ENCODE data around the gene GALNT14. TPM values are rescaled to one million over a fixed set of nuclear protein-coding genes. Genes with fewer than 3 reads are reported as not detected.

The GALNT14 gene
- total and polyA plus RNA-seq, 9 of the 15 experiments (the other 6 are each of a cell fraction or from before 2014, with no cell fraction given), result 0.11 TPM; not detected in 8

- Histone ChIP-seq H3K27ac (ENCODE audit: extremely low read depth, low read depth, low read length) (no peak overlapping the region), H3K4me1 (replicated peaks in 1 of 2; ENCODE audit: control insufficient read depth in 2 of 2, insufficient read depth in 2 of 2, low read length in 2 of 2) (no peaks in the 10 kb centered on the region), H2AFZ (ENCODE audit: low read depth, low read length) (no peak overlapping the region), H4K20me1 (replicated peaks; ENCODE audit: control insufficient read depth, insufficient read depth, low read length) (no peaks in the 10 kb centered on the region), H3K27me3 (ENCODE audit: control insufficient read depth in 2 of 2, insufficient read depth in 2 of 2, low read length in 2 of 2) (peaks cover 0 to 17% of the 10 kb centered on the region in 2 experiments; a peak in 3 of 5 replicates), H3K36me3 (ENCODE audit: control insufficient read depth, insufficient read depth, low read length) (no peaks in the 10 kb centered on the region), H3K9me1 (ENCODE audit: control insufficient read depth, insufficient read depth, low read length) (no peaks in the 10 kb centered on the region), H3K4me3 (no peak overlapping the region), H3K9ac (ENCODE audit: insufficient read depth in 1 of 2, low read depth in 2 of 2, low read length in 2 of 2) (no peak overlapping the region), H3K79me2 (ENCODE audit: control insufficient read depth, insufficient read depth, low read length) (no peaks in the 10 kb centered on the region), H3K9me3 (replicated peaks; ENCODE audit: control insufficient read depth, insufficient read depth, low read depth, low read length) (no peaks in the 10 kb centered on the region), H3K4me2 (ENCODE audit: insufficient read depth, low read length) (no peak overlapping the region)
- in situ Hi-C loops (cut with MboI), result no loop called here
- POLR2A ChIA-PET, result interaction anchor here (0.5 to 1.1 kb wide), 2 partner anchors 11 to 12 kb away, joined by 3 to 4 read pairs; no protein-coding TSS in a partner anchor
- no TSS peak for BruUV-seq (replicated peaks)
- CTCF ChIA-PET (ENCODE audit: low intra/inter-chr PET ratio), result no interaction called here
- intact Hi-C loops (cut with micrococcal nuclease), result no loop called here
- no peak for ATAC-seq
- 0% methylated on average over 3 of the region's 3 CpGs for WGBS (ENCODE audit: insufficient coverage, low coverage, missing lambda C conversion rate)
- FAIRE-seq, result no peak
- no peak for DNase-seq (ENCODE audit: extremely low read depth in 1 of 4, low spot score in 3 of 4)
- no peak for TF ChIP-seq ZNF408 (CRISPR knock-in tag; IDR thresholded peaks at IDR 0.05; ENCODE audit: low read depth)
- no peak for TF ChIP-seq ETV1 (tag; conservative IDR thresholded peaks at IDR 0.05; ENCODE audit: low read depth)
- no peak for TF ChIP-seq ZNF589 (CRISPR knock-in tag; IDR thresholded peaks at IDR 0.05; ENCODE audit: low read depth)
- TF ChIP-seq SAFB (IDR thresholded peaks at IDR 0.05; ENCODE audit: borderline replicate concordance, low read depth, low read length), result no peak
- TF ChIP-seq ZBTB5 (IDR thresholded peaks at IDR 0.05), result no peak
- no peak for TF ChIP-seq PBX2 (CRISPR knock-in tag; IDR thresholded peaks at IDR 0.05; ENCODE audit: low read depth)
- TF ChIP-seq PBX2 (tag; conservative IDR thresholded peaks at IDR 0.05; ENCODE audit: low read depth), result no peak
- no peak for TF ChIP-seq NCOA4 (IDR thresholded peaks at IDR 0.05; ENCODE audit: partially characterized antibody)
- no peak for TF ChIP-seq ZNF766 (CRISPR knock-in tag; conservative IDR thresholded peaks at IDR 0.05)
- no peak for TF ChIP-seq POLR2G (IDR thresholded peaks at IDR 0.05; ENCODE audit: low read depth, low read length)
- TF ChIP-seq ZNF609 (CRISPR knock-in tag; IDR thresholded peaks at IDR 0.05; ENCODE audit: borderline replicate concordance), result no peak
- TF ChIP-seq PRPF4 (IDR thresholded peaks at IDR 0.05; ENCODE audit: insufficient read depth, low read depth, low read length, poor library complexity, severe bottlenecking), result no peak
- TF ChIP-seq ZFP1 (CRISPR knock-in tag; IDR thresholded peaks at IDR 0.05), result no peak
Measured at GRCh38 chr2:31000970-31001369, 137.3 kb downstream of the GALNT14 start.
